ENCODE data around the gene PEAK3. TPM values are rescaled to one million over a fixed set of nuclear protein-coding genes. Genes with fewer than 3 reads are reported as not detected.

Gene PEAK3
- total and polyA plus RNA-seq, 8 donors: 0.07 to 8.5 (median 0.16) TPM

DNA sequence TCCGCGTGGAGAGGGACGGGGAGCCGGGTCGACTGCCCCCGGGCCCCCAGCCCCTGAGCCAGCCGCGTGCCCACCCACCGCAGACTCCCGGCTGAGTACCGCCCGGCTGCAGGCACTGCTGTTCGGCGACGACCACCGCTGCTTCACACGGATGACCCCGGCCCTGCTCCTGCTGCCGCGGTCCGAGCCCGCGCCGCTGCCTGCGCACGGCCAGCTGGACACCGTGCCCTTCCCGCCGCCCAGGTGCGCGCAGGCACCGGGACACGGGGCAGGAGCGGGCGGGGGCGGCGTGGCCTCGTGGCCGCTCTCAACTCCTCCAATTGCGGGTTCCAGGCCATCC lies 31.2 kb downstream of the PEAK3 start:
- no peaks in the 10 kb centered on the region for H3K9me3 ChIP-seq
- H3K4me1 ChIP-seq: peaks cover 23 to 47% of the 10 kb centered on the region in 2 donors
- peaks cover 0 to 38% of the 10 kb centered on the region in 2 donors for H3K36me3 ChIP-seq
- DNase-seq (no peak), ATAC-seq (no peak)
- intact Hi-C loops (cut with DNase I): no loop called here
- H3K4me3 ChIP-seq: no peak overlapping the region
- TF ChIP-seq, protein P1, sequence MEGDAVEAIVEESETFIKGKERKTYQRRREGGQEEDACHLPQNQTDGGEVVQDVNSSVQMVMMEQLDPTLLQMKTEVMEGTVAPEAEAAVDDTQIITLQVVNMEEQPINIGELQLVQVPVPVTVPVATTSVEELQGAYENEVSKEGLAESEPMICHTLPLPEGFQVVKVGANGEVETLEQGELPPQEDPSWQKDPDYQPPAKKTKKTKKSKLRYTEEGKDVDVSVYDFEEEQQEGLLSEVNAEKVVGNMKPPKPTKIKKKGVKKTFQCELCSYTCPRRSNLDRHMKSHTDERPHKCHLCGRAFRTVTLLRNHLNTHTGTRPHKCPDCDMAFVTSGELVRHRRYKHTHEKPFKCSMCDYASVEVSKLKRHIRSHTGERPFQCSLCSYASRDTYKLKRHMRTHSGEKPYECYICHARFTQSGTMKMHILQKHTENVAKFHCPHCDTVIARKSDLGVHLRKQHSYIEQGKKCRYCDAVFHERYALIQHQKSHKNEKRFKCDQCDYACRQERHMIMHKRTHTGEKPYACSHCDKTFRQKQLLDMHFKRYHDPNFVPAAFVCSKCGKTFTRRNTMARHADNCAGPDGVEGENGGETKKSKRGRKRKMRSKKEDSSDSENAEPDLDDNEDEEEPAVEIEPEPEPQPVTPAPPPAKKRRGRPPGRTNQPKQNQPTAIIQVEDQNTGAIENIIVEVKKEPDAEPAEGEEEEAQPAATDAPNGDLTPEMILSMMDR (IDR thresholded peaks at IDR 0.05): no peak
- H3K27me3 ChIP-seq: peaks cover 53 to 60% of the 10 kb centered on the region in 2 donors
- no peak overlapping the region for H3K27ac ChIP-seq

DNA sequence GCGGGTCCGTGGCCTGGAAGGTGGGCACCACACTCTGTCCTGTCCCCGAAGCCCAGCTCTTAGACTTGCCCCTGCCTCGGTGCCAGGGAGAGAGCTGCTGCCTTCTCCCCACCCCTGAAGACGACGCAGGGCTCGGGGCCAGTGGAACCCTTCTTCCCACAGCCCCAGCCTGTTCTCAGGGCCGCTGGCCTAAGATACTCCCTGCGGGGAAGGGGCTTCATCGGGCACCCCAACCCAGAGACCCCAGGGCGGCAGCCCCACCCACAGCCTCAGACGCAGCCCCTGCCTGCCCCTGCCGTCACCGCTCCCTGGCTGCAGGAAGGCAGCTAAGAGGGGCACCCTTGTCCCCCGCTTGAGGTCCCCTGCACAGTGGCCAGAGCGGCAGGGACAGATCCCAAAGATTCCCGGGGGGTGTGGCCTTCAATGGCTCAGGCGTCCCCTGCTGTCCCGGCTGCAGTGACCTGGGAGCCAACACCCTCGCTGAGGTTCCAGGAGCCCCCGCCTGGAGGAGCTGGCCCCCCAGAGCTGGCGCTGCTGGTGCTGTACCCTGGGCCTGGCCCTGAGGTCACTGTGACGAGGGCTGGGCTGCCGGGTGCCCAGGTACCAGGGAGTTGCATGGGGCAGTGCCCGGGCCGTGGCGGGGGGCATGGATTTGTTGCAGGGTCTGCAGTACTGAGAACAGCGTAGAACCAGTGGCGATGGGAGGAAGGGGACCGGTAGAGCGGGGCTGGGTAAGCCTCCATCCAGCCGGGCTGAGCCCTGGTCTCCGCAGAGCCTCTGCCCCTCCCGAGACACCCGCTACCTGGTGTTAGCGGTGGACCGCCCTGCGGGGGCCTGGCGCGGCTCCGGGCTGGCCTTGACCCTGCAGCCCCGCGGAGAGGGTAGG lies 31.9 kb downstream of the PEAK3 start:
- Histone ChIP-seq H3K36me3 (peaks cover 0 to 44% of the 10 kb centered on the region in 2 donors), H3K27me3 (peaks cover 53 to 56% of the 10 kb centered on the region in 2 donors), H3K4me3 (no peak overlapping the region), H3K9me3 (no peaks in the 10 kb centered on the region), H3K27ac (no peak overlapping the region), H3K4me1 (peaks cover 23 to 47% of the 10 kb centered on the region in 2 donors)
- ATAC-seq (no peak), DNase-seq (no peak)
- intact Hi-C loops (cut with DNase I): no loop called here
- TF ChIP-seq, protein P1 (IDR thresholded peaks at IDR 0.05): no peak

DNA sequence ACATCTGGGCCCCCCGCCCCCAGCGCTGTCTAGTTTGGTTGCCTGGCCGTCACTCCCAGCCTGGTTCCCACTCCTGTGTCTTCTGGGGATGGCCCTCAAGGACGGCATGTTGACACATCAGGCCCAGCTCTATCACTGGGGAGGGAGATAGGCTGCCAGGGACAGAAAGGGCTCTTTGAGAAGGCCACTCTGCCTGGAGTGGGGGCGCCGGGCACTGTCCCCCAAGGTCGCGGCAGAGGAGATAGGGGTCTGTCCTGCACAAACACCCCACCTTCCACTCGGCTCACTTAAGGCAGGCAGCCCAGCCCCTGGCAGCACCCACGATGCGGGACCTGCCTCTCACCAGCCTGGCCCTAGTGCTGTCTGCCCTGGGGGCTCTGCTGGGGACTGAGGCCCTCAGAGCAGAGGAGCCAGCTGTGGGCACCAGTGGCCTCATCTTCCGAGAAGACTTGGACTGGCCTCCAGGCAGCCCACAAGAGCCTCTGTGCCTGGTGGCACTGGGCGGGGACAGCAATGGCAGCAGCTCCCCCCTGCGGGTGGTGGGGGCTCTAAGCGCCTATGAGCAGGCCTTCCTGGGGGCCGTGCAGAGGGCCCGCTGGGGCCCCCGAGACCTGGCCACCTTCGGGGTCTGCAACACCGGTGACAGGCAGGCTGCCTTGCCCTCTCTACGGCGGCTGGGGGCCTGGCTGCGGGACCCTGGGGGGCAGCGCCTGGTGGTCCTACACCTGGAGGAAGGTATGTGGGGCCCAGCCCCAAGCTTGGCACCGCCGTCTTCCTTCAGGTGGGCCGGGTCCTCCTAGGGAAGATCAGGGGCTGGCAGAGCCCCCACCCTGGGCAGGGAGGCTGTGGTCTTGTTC lies 32.7 kb downstream of the PEAK3 start, which contains the start of gene AMH:
Gene AMH, plus strand, starts transcription at position 314 of the 857 bp plus-strand sequence. Its CDS starts 10 bp downstream, at position 324.
- H3K9me3 ChIP-seq: no peaks in the 10 kb centered on the region
- TF ChIP-seq, protein P1 (IDR thresholded peaks at IDR 0.05): no peak
- no peak for ATAC-seq
- H3K4me1 ChIP-seq: peaks cover 23 to 47% of the 10 kb centered on the region in 2 donors
- no peak within 1 kb of the TSS for H3K27ac ChIP-seq
- DNase-seq: peak in 1 of 4 donors; percentile 65
- H3K4me3 ChIP-seq: no peak within 1 kb of the TSS
- intact Hi-C loops (cut with DNase I): no loop called here
- peaks cover 51 to 52% of the 10 kb centered on the region in 2 donors for H3K27me3 ChIP-seq
- peaks cover 4 to 53% of the 10 kb centered on the region in 2 donors for H3K36me3 ChIP-seq

DNA sequence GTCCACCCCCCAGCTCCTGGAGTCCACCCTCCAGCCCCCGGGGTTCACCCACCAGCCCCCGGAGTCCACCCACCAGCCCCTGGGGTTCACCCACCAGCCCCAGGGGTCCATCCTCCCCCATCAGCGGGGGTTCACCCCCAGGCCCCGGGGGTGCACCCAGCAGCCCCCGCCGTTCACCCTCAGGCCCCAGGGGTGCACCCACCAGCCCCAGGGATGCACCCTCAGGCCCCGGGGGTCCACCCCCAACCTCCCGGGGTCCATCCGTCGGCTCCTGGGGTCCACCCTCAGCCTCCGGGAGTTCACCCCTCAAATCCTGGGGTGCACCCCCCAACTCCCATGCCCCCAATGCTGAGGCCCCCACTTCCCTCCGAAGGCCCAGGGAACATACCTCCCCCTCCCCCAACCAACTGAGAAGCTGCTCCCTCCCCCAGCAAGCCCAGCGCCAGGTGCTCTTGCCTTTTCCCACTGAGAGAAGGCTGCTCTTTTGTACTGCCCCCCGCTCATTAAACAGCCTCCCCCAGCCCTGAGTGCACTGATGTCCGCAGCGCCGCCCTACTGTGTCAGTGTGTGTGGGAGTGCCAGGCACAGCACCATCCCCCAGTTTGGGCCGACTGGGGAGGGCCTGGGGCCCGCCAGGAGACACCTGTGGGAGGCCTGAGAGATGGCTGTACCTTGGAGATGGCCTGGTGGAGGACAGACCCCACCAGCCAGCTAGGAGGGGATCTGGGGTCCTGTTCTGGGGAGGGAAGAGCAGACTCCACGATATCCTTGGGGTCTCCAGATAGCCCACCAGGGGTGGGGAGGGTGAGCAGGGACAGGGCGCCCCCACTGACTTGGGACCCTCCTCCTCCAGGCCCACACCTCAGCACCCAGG lies 33.6 kb downstream of the PEAK3 start:
- TF ChIP-seq, protein P1 (IDR thresholded peaks at IDR 0.05): no peak
- Histone ChIP-seq H3K27ac (no peak overlapping the region), H3K4me1 (peaks cover 23 to 42% of the 10 kb centered on the region in 2 donors), H3K36me3 (peaks cover 11 to 62% of the 10 kb centered on the region in 2 donors), H3K27me3 (peaks cover 43 to 44% of the 10 kb centered on the region in 2 donors), H3K9me3 (no peaks in the 10 kb centered on the region), H3K4me3 (no peak overlapping the region)
- intact Hi-C loops (cut with DNase I): no loop called here
- ATAC-seq (no peak), DNase-seq (peak in 1 of 4 donors; percentile 47)

Data from left lung (tissue), 10 donors.